Stimulated activated CD4-positive, alpha-beta T cell treated with anti-CD3 and anti-CD28 coated beads, Interleukin-1b, Interleukin-23, amount 100 ng/mL, for 48 hours (primary cell): ENCODE data around the gene PTPRN2.
A peak's percentile ranks its signal among the peaks of the same experiment; 100 is the strongest.
"Not testable (repeated sequence)": the region's sequence is repeated elsewhere in the genome, so short reads cannot be mapped to it uniquely, and the experiment has no call there.

Experiments
- DNase-seq: peaks from one replicate; pipeline ENCODE4 v3.0.0-alpha.2; 2020

PTPRN2 gene

DNA sequence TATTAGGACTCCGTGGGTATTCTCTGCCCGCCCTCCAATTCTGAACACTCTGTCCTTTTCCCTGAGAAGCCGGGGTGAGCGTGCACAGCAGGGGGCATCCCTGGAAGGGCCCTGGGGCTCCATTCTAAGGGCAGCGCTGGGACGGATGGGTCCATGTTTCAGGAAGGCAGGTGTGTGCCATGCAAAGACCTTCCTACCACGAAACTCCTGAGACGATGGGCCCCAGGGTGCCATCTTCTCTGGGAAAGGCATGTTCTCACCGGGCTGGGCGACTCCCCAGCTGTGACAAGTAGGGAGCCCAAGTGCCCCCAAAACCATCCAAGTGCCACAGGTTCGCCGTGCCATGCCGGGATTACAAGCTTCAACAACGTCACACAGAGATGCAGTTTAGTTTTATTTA lies 994.1 kb downstream of the PTPRN2 start:
- DNase-seq, result no peak

- not testable (repeated sequence) for DNase-seq
Observed at GRCh38 chr7:157592636-157593320, 994.8 kb downstream of the PTPRN2 start.

DNA sequence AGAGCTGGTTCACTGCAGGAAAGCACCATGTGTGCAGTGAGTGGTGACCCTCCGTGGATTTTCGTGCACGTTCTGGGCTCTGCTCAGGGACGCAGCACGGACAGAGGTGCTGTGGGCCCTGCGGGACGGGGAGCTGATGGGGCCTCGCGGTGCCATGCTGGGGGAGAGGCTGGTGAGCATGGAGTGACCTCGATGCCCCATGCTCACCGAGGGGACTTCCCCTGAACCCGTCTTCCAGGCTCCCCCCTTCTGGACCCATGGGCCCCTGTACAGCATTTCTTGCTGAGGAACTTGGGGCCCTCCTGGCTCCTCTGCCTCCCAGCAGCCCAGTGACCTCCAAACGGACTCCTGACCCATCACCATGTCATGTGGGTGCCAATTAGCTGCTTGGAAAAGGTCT lies 997.1 kb downstream of the PTPRN2 start:
- no peak for DNase-seq

- no peak for DNase-seq
Observed at GRCh38 chr7:157589680-157590079, 997.9 kb downstream of the PTPRN2 start.

DNA sequence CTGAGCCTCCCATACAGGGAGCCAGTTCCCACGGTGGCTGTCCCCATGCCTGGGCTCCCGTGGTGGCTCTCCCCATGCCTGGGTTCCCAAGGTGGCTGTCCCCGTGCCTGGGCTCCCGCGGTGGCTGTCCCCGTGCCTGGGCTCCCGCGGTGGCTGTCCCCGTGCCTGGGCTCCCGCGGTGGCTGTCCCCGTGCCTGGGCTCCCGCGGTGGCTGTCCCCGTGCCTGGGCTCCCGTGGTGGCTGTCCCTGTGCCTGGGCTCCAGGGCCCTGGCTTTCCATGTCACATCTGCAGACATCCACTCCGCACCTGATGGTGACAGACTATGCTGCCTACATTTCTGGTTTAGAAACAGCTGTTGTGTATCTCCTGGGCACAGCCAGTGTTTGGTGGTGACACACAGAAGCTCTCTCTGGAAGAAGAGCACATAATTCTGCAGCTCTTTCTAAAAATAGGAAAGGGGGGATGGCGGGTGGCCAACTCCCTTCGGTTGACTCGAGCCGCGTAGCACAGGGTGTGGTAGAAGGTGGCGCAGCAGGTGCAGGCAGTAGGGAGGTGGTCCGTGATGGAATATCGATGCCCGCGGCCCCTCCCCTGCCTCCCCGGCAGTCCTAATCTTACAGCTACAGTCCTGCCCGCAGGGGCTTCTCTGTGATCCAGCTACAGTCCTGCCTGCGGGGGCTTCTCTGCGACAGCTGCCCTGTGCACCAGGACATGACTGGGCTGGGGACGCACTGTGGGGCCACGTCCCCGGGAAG lies 999.6 kb downstream of the PTPRN2 start:
- no peak for DNase-seq

DNA sequence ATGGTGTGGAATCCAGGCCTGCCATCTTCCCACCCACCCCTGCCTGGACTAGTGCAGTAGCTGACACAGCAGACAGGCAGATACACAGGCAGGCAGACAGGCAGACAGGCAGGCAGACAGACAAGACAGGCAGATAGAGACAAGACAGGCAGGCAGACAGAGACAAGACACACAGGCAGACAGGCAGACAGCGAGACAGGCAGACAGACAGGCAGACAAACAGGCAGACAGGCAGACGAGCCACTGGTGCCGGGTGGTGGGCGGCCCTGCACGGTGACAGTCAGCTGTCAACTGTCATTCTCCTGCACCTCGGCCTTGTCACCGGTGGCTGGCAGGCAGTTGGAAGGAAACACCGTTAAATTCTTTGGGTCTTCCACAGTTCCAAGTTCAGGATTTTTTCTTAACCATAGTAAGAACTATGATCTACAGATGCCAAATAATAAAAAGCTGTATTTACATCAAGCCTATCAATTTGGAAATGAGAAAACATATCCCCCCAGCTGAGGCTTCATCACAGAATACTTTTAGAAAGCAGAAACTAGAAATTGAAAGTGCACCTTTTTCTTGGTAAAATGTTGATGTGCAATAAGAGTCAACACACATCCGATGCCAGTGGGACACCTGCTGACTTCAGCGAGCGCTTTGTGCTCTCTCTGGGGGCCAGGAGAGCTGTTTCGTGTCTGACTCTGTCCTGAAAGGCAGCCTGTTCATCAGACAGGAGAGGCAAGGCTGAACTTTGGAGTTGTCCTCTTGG lies 1000.4 kb downstream of the PTPRN2 start:
- DNase-seq, result no peak

- DNase-seq, result no peak
Observed at GRCh38 chr7:157586426-157586955, 1001.1 kb downstream of the PTPRN2 start.

GRCh38 chr7:157585113-157585861 lies 1002.3 kb downstream of the PTPRN2 start:
- DNase-seq, result no peak

- no peak for DNase-seq
Observed at GRCh38 chr7:157584420-157584819, 1003.2 kb downstream of the PTPRN2 start.

DNA sequence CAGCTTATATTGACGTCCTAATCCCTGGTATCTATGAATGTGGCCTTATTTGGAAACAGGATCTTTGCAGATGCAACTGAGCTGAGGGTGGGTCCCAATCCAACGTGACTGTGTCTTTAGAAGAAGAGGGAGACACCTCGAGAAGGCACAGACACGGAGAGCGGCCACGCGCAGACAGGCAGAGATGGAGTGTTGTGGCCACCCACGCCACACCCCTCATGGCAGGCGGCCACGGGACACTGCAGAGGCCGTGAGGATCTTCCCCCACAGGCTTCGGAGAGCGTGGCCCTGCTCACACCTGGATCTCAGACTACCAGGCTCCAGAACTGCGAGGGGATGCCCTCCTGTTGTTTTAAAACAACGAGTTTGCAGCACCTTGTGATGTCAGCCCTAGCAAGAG lies 1005.9 kb downstream of the PTPRN2 start:
- DNase-seq, result no peak

- no peak for DNase-seq
Observed at GRCh38 chr7:157580324-157580723, 1007.3 kb downstream of the PTPRN2 start.

DNA sequence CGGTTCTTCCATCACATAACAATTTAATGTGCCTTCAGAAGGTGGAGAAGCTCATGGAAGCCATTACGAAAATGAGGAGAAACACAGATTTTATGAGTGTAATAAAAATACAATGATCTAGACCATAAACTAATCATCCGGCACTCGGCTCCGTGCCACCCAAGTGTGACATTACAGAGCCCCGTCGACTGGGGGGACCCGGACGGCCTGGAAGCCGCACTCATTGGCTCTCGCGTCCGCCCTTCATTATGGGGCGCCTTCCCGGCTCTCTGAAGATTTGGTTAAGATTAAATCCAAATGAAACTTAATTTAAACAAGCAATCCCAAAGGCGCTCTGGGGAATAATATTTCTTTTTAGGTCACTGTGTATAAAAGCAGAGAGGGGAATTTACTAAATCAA lies 1008.2 kb downstream of the PTPRN2 start:
- no peak for DNase-seq

GRCh38 chr7:157577796-157578339 lies 1009.8 kb downstream of the PTPRN2 start:
- no peak for DNase-seq

DNA sequence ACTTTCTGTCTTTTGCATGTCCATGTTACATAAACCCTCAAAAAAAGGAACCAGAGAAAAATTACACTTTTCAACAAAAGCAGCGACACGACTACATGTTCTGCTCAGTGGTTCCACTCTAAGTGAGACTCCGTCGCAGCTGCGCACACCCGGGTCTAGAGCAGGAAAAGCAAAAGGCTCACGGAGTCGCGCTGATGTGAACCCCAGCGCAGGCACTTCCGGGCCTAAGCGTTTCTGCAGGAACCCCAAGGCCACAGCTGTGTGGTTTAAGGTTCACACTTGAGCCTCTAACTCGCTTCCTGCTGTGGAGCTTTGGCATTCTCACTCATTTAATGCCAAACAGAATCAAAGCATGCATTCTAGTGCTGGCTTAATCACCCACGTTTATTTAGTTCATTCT lies 1010.6 kb downstream of the PTPRN2 start:
- no peak for DNase-seq

DNA sequence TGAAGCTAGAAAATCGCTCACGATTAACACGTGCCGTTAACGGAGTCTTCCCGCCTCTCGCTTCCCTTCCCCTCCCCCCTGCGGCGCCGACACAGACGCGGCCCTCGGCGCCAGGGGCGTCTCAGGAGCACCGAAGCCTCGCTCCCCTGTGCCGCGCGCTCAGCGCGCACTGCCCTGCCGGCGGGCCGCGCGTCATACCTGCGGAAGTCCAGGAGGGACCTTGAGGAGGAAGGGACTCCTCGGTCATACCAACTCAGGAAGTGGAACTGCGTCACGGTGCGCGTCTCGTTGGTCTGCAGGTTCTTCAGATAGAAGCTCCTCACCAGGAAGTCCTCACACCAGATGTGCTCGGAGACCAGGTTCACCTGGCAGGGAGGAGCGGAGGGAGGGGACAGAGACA lies 1011.2 kb downstream of the PTPRN2 start:
- peak; percentile 68 for DNase-seq

DNA sequence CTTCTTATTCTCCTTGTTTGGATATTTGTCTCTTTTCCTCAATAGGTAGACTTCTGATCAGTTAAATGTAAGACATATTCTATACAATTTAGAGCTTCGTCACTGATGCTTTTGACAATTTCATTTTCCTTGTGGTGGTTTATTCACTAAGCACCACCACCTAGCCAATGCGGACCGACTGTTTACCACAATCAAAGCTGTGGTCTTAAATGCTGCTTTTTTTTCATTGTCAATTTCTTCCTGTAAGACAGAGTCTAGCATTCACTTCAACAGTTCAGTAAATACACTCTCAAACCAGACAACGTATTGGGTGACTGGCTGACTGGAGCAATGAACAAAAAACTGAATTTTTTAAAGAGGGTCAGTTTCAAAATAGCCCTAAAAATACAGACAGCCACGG lies 1011.8 kb downstream of the PTPRN2 start:
- no peak for DNase-seq

DNA sequence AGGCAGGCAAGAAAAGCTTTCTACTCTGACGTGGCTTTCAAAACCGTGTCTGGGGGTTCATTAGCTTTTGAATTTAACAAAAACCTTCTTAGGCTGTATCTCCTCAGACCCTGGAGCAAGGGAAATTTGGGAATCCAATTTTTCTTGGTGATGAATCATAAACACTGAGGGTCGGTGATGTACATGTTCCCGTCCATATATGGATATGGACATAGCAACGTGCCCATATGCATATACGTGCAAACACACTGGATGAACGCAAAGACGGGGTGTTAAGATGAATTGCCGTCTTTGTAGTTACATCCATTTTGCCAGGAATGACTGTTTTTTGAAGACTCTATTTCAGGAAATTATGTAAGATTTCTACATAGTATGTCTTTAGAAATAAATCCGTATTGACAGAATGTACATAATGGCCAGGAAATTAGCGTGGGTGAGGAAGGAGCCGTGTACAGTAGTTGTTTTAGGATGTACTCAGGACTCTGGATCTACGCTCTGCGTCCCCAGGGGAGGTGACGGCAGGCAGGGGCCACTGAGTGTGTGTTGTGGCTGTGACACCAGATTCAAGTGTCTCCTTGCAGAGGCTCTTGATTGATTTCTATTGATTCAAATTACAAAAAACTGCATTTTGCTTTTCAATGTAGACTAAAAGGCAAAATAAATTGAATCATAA lies 1012.6 kb downstream of the PTPRN2 start:
- DNase-seq, result no peak

DNA sequence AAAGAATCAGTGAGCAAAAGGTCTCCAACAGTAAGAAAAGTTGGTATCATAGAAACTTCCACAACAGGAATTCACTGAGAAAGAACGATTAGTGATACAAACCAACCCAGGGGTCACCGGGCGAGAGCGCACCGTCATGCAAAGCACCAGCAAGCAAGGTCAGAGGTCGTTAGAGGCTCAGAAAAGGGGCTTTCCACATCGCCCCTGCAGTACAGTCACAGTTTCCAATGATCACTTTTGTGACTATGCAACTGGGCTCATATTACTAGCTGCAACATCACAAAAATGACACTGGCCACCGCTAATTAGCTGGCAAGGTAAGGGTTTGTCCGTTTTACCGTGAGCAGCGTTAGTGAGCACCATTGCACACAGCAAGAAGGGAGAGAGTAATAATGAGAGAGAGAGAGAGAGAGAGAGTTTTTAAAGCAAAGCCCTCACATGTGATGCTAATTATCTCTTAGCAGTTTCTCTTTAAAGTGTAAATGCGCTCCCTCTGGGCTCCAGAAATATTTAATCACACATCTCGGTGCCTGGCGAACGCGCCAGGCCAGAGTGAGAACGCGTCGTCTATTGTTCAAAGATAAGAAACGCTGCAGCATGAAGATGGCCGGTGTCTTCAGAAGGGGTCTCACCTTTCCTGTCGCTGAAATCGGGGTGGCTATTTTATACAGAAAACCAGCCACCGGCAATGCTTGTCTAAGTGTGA lies 1013.4 kb downstream of the PTPRN2 start:
- peak; percentile 23 for DNase-seq

DNA sequence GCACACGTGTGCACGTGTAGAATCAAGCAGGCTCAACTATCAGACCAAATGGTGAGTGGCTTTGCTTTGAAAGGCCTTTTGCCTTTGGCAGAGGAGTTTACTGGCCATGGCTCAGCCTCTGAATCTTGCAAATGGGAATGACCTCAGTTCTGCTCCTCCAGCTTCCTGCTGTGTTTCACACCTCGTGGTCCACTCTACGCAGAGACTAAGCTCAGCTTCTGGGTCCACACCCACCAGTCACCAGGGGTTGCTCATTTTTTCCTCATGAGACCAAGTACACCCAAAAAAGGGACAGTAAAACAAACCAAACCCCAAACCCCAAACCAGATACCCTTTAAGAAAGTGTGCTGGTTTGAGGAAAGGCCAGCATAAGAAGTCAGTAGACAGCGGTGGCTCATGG lies 1014.4 kb downstream of the PTPRN2 start:
- DNase-seq, result no peak

- DNase-seq, result no peak
Observed at GRCh38 chr7:157572622-157573021, 1015.0 kb downstream of the PTPRN2 start.

- no peak for DNase-seq
Observed at GRCh38 chr7:157570531-157571200, 1017.0 kb downstream of the PTPRN2 start.
